Sigmoid colon (tissue), 4 donors: ENCODE measurements around the gene ESYT2.

Experiments used
- CTCF ChIP-seq, 4 experiments: fragments of 450-650 bp in 3 of 4; fragments of 200-600 bp in 1 of 4; IDR thresholded peaks; one replicate each; pipeline ENCODE4 v1.5.1; 2016 to 2019; ENCODE audit warnings: antibody characterized with exemption in 4 of 4, mild to moderate bottlenecking in 3 of 4, moderate library complexity in 2 of 4
- POLR2AphosphoS5 ChIP-seq, 4 donors: sonication (generic); formaldehyde crosslinking; IDR thresholded peaks; one replicate each; pipeline ENCODE4 v1.6.1; 2017; ENCODE audit warnings: antibody characterized with exemption in 4 of 4

- TF ChIP-seq CTCF (IDR thresholded peaks at IDR 0.05) (no peak), POLR2AphosphoS5 (IDR thresholded peaks at IDR 0.05) (no peak)
These were observed 79.9 kb downstream of the ESYT2 start for GRCh38 chr7:158749396-158749795.
